CD4-positive, alpha-beta T cell treated with Interferon gamma for 1 hour (primary cell): ENCODE results near the gene SHMT1.
"Not testable (repeated sequence)": the region's sequence is repeated elsewhere in the genome, so short reads cannot be mapped to it uniquely, and the experiment has no call there.

ENCODE experiments used
- DNase-seq: peaks from one replicate; pipeline ENCODE4 v3.0.0-alpha.2; 2020

Gene SHMT1

DNA sequence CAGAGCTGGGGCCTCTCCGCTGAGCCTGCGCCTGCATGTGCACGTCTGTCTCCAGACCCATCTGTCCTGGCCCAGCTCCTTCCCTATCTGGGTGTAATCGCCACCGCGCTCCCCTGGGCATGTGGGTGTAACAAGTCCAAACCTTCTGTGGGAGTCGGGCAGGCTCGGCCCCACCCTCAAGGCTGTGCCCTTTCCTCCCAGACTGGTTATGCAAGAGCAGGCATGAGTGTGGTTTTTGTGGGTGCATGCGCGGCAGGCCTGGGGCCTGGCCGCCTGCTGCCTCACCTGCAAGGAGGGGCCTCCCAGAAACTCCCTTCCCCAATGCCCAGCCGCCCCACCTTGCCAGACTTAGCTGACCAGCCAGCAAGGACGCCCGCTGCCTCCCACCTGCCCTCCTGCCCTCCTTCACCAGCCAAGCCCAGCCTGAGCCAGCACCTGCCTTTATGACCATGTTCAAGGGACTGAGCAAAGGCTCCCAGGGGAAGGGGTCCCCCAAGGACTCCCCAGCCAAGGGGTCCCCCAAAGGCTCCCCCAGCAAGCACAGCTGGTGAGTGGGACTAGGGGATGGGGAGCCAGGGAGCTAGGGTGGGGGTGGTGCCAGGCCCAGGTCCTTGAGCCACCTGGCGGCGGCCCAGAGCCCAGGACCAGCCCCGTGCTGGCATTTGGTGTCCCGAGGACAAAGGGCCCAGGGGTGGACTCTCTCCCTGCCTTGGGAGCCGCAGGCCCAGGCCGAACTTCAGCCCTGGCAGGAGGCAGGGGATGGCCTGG lies 14.3 kb upstream of the SHMT1 start, which contains the start of gene EVPLL:
TSS of gene EVPLL (plus strand) at position 342 of the 768 bp plus-strand sequence. CDS start 3,160 bp downstream, outside the sequence.
- DNase-seq = peak; percentile 41

- DNase-seq = no peak
Measured at GRCh38 chr17:18374216-18374615, 10.9 kb upstream of the SHMT1 start.

DNA sequence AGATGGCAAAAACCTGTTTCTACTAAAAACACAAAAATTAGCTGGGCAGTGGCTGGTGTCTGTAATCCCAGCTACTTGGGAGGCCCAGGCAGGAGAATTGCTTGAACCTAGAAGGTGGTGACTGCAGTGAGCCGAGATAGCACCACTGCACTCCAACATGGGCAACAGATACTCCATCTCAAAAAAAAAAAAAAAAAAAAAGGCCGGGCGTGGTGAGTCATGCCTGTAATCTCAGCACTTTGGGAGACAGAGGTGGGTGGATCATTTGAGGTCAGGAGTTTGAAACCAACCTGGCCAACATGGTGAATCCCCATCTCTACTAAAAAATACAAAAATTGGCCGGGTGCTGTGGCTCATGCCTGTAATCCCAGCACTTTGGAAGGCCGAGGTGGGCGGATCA lies 9.8 kb upstream of the SHMT1 start:
- DNase-seq = not testable (repeated sequence)

DNA sequence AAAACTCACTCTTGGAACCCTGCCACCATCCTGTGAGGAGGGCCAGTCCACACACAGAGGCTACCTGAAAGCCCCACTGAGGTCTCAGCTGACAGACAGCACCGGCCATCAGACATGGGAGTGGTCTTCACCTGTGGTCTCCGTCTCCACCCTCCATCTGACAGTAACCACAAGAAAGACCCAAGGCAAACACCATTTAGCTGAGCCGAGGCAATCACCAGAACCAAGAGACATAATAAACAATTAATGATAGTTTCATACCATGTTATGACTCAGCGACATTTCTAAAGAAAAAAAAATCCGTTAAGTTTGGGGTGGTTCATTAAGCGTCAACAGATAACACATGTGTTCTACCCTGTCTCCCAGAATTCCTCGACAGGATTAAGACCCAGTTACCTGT lies 8.1 kb upstream of the SHMT1 start:
- DNase-seq = no peak

GRCh38 chr17:18370761-18371160 lies 7.4 kb upstream of the SHMT1 start:
- DNase-seq = no peak

GRCh38 chr17:18368946-18369345 lies 5.6 kb upstream of the SHMT1 start:
- DNase-seq = no peak

GRCh38 chr17:18364166-18364565 lies 816 bp upstream of the SHMT1 start:
- DNase-seq = no peak

- DNase-seq = no peak
Measured at GRCh38 chr17:18362698-18363100, 651 bp downstream of the SHMT1 start.

DNA sequence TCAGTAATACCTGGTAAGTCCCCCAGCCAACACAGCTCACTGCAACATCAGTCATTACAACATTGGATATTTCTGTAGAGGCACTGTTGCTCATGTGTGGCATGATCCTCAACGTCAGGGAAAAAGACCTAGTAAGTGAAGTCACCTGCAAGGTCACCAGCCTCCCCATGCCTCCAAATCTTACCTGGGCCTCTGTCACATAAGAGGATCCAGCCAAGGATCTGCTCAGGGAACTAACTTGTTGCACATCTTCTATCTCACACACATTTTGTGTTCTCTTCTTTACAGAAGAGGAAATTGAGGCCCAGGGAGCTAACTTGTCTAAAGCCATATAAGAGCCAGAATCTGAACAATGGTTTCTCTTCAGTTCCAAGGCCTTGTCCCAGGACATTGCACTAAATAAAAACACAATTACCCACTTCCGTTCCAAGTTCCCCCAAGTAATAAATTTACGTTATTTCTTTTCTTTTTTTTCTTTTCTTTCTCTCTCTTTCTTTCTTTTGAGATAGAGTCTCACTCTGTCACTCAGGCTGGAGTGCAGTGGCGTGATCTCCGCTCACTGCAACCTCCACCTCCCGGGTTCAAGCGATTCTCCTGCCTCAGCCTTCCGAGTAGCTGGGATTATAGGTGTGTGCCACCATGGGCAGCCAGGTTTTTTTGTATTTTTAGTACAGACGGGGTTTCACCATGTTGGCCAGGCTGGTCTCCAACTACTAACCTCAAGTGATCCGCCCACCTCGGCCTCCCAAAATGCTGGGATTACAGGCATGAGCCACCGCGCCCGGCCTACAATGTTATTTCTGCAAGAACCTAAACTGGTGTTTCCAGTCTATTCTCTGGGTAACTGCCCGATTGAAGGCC lies 1.3 kb downstream of the SHMT1 start:
- DNase-seq = no peak

- no peak for DNase-seq
Measured at GRCh38 chr17:18360518-18360917, 2.8 kb downstream of the SHMT1 start.

DNA sequence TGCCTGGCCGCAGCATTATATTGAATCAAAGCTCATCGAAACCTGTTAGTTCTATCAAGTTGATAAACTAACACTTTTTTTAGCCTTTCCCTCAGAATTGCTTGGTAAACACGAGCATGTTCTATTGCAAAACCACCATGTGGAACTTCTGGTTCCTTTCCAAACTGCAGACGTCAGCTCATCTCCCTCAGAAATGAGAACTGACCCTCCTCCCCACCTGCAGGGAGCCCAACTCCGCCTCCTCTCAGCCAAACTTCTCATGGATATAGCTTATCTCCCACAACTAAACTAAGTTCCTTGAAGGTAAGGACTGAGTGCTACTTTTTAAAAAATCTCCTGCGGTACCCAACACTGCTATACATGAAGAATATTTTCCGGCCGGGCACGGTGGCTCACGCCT lies 6.7 kb downstream of the SHMT1 start:
- no peak for DNase-seq

GRCh38 chr17:18353541-18353940 lies 9.8 kb downstream of the SHMT1 start:
- no peak for DNase-seq

DNA sequence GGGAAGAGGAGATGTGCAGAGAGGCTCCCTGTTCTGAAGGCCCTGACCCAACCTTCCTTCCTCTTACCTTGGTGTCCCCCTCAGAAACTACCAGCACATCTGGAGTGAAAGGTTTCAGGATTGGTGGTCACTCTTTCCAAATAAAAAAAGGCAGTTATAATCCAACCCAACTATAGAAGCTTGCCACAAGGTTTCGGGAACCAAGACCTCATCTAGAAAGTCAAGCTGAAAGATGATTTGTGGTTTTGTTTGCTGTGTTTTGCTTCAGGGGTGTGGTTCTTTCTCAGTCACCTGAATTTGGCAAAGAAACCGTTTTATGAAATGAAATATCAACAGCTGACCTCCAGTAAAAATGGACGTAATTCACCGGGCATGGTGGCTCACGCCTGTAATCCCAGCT lies 19.3 kb downstream of the SHMT1 start:
- no peak for DNase-seq

DNA sequence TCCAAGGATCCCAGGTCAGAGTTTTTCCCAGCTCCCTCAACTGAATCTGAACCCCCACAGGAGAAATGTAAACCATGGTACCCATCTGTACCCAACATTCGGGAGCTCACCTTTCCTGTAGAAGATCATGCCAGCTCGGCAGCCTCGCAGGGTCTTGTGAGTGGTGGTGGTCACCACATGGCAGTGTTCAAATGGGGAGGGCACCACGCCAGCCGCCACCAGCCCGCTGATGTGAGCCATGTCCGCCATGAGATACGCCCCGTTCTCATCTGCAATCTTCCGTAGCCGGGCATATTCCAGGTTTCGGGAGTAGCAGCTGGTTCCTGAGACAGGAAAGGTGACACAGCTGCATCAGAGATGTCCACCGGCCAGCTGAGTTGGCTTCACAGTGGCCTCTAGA lies 23.4 kb downstream of the SHMT1 start:
- DNase-seq = no peak

DNA sequence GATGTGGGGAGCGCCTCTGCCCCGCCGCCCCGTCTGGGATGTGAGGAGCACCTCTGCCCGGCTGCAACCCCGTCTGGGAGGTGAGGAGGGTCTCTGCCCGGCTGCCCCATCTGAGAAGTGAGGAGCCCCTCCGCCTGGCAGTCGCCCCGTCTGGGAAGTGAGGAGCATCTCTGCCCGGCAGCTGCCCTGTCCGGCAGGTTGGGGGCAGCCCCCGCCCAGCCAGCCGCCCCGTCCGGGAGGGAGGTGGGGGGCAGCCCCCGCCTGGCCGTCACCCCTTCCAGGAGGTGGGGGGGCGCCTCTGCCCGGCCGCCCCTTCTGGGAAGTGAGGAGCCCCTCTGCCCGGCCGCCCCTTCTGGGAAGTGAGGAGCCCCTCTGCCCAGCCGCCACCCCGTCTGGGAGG lies 25.2 kb downstream of the SHMT1 start:
- not testable (repeated sequence) for DNase-seq

DNA sequence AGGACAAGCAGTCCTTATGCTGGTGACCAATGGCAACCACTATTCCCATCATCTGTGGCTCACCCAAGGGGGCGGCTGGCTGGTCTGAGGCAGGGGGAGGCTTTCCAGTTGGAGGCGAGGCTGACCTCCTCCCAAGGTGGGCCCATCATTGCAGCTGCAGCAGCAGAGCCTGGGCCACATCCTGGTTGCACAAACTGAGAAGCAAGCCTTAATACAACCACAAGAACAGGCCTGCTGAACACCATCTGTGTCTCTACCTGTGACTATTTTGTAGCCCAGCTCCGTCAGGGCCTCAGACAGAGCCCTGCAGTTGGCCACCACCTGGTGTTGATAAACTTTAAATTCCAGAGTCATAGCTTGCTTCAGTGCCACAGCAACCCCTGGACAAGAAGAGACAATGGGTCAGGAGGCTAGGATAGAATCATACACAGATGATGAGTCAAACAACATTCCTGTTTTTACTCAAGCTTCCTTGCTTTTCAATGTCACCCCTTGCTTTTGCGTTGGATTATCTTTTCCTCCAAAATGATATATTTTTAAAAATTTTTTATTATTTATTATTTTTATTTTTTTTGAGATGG lies 30.4 kb downstream of the SHMT1 start:
- DNase-seq = no peak

- no peak for DNase-seq
Measured at GRCh38 chr17:18331879-18332278, 31.5 kb downstream of the SHMT1 start.

DNA sequence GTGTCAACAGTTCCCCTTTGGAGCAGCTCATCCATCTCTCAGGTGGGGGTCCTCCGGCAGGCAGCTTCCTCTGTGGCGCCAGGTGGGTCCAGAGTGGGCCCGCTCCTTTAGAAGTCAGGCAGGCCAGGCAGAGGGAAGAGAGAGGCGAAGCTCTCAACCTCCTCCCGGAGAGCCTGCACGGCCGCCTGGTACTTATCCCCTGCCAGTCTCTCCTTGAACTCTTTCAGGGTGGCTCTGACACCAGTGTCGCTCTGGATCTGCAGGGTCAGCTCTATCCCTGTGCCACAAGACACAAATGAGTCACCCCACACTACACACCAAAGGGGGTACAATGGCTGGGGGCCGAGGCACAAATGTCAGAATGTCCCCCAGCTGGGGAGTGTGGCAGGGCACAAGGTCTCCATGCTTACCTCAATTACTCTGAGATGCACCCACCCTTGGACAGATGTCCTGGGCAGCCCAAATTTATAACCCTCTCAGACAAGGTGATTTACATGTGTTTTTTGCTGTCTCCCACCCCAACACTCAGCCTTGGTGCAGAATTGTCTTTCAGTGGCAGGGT lies 34.6 kb downstream of the SHMT1 start:
- DNase-seq = no peak

DNA sequence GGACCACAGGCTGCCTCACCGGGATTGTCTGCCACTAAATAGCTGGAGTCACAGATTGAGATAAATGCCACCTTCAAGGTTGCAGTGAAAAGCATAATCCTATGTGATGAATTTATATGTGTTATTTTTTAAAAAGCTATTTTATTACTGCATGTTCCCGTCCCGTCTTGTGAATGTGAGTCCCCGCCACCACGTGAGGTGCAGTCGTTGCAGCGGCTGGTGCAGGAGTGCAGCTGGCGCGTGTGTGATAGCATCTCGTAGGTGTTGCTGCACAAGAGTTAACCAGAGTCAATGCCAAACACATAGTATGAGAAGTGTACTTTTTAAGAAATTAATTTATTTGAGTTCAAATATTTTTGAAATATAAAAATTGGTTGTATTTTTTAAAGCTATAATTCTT lies 35.8 kb downstream of the SHMT1 start:
- no peak for DNase-seq

DNA sequence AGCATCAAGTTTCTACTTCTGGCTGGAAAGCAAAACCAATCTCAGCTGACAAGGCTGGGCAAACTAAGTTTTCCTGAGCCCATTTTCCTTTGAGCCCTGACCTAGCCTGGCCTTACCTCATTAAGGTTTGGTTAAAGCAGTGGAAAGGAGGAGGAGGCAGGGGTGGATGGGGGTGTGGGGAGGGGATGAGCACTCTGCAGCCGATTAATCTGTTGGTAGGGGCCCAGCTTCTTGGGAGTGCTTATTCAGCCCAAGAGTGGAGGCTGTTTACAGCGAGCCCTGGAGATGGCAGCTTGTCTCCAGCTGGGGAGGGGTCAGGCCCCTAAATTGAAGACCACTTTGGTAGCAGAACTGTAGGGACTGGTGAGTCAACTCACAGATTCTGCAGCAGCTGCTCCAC lies 36.3 kb downstream of the SHMT1 start:
- DNase-seq = no peak

DNA sequence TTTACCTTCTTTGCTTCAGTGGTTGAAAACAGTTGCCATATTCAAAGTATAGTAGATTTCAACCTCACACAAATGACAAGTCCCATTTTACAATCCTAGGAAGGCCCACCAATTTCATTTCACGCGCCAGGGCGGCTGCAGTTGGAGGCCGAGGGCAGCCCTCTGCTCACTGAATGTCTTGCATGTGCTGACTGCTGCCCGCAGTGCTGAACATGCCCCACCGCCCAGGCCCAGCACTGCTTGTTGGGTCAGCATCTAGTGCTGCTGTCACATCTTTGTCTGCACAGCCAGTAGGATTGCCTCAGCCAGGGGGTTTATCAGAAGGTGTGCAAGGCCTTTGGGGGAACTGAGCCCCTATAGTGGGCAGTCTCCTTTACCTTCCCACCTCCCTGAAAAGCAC lies 36.8 kb downstream of the SHMT1 start:
- DNase-seq = no peak

GRCh38 chr17:18326039-18326438 lies 37.3 kb downstream of the SHMT1 start:
- DNase-seq = no peak
